Left lung (tissue), 10 donors: ENCODE results near the gene MIS18BP1. TPM values are rescaled to one million over a fixed set of nuclear protein-coding genes. Genes with fewer than 3 reads are reported as not detected.
"Not testable (repeated sequence)": the region's sequence is repeated elsewhere in the genome, so short reads cannot be mapped to it uniquely, and the experiment has no call there.

ENCODE experiments used
- ATAC-seq: fragments of 200-7000 bp; cut with Tn5 transposase; one replicate; pipeline ENCODE4 v1.9.1; 2020; ENCODE audit warnings: moderate library complexity
- DNase-seq, 4 donors: peaks; one replicate each; pipeline ENCODE4 v3.0.0-alpha.2; 2013 to 2020
- H3K27ac ChIP-seq, 2 donors: fragments of 200-600 bp; sonication (generic) in 1 of 2; one replicate each; pipeline versions ENCODE4 v1.5.0 to v1.8.0; 2020 to 2021
- H3K27me3 ChIP-seq, 2 donors: fragments of 200-600 bp; sonication (generic) in 1 of 2; one replicate each; pipeline versions ENCODE4 v1.5.0 to v1.8.0; 2020 to 2021
- H3K36me3 ChIP-seq, 2 donors: fragments of 200-600 bp; sonication (generic) in 1 of 2; one replicate each; pipeline versions ENCODE4 v1.5.0 to v1.8.0; 2020 to 2021
- H3K4me1 ChIP-seq, 2 donors: fragments of 200-600 bp; one replicate each; pipeline ENCODE4 v1.8.0; 2021
- H3K4me3 ChIP-seq, 2 donors: fragments of 200-600 bp; sonication (generic) in 1 of 2; one replicate each; pipeline versions ENCODE4 v1.5.0 to v1.8.0; 2020 to 2021; ENCODE audit warnings: mild to moderate bottlenecking in 1 of 2
- H3K9me3 ChIP-seq, 2 donors: fragments of 200-600 bp; sonication (generic) in 1 of 2; one replicate each; pipeline versions ENCODE4 v1.5.0 to v1.8.0; 2020 to 2021
- CTCF ChIP-seq, 2 donors: fragments of 200-600 bp; sonication (generic) in 1 of 2; IDR thresholded peaks; one replicate each; pipeline versions ENCODE4 v1.5.0 to v1.8.0; 2021; ENCODE audit warnings: antibody characterized with exemption in 2 of 2
- intact Hi-C, 2 donors: fragments of 100-400 bp; cut with DNase I; formaldehyde crosslinking; loops; one replicate each; pipeline versions ENCODE4 v1.11.2 to v1.14.2; 2022
- polyA plus RNA-seq, 6 donors: library from polyadenylated mRNA; unstranded; fragments of 120-200 nt; gene quantifications; one replicate each; pipeline ENCODE4 v1.2.1, GENCODE V29; 2013; ENCODE audit not compliant: insufficient read length in 6 of 6
- total RNA-seq, 2 donors: library from RNA; stranded (reverse); fragmentation: NEBNext Ultra II Directional; extraction: Animal tissue kit (Norgen Biotek cat#: 25700); gene quantifications; one replicate each; pipeline ENCODE4 v1.2.1, GENCODE V29; 2021
- donor health status: DM: no; HTN: yes; CAD: no.
- donor health status: DM: no; HTN: no; CAD: no.

MIS18BP1 gene
- total and polyA plus RNA-seq, 8 donors: 22.2 to 74.6 (median 51.5) TPM

GRCh38 chr14:45227566-45227965 is 25.4 kb downstream of the MIS18BP1 start:
- Histone ChIP-seq H3K27me3 (no peaks in the 10 kb centered on the region), H3K9me3 (no peaks in the 10 kb centered on the region), H3K27ac (no peak overlapping the region), H3K4me1 (no peaks in the 10 kb centered on the region), H3K4me3 (no peak overlapping the region), H3K36me3 (peaks cover 0 to 90% of the 10 kb centered on the region in 2 donors)
- DNase-seq (no peak), ATAC-seq (no peak)
- intact Hi-C loops: no loop called here
- TF ChIP-seq CTCF (IDR thresholded peaks at IDR 0.05): no peak

GRCh38 chr14:45222485-45223262 is 30.3 kb downstream of the MIS18BP1 start:
- Histone ChIP-seq H3K27ac (no peak overlapping the region), H3K9me3 (no peaks in the 10 kb centered on the region), H3K4me1 (no peaks in the 10 kb centered on the region), H3K27me3 (no peaks in the 10 kb centered on the region), H3K36me3 (peaks cover 0 to 68% of the 10 kb centered on the region in 2 donors), H3K4me3 (no peak overlapping the region)
- DNase-seq: no peak
- no peak for TF ChIP-seq CTCF (IDR thresholded peaks at IDR 0.05)
- intact Hi-C loops: no loop called here
- peak; percentile 27 for ATAC-seq

GRCh38 chr14:45214341-45214740 is 38.7 kb downstream of the MIS18BP1 start:
- H3K9me3 ChIP-seq, H3K4me3 ChIP-seq, H3K4me1 ChIP-seq, DNase-seq, ATAC-seq, H3K27ac ChIP-seq, intact Hi-C loops, H3K27me3 ChIP-seq: not testable (repeated sequence)
- H3K36me3 ChIP-seq: peaks cover 0 to 88% of the 10 kb centered on the region in 2 donors

GRCh38 chr14:45213716-45214115 is 39.3 kb downstream of the MIS18BP1 start:
- H3K27ac ChIP-seq, DNase-seq, ATAC-seq, H3K27me3 ChIP-seq, H3K4me3 ChIP-seq, intact Hi-C loops, H3K4me1 ChIP-seq, H3K9me3 ChIP-seq: not testable (repeated sequence)
- H3K36me3 ChIP-seq: peaks cover 0 to 94% of the 10 kb centered on the region in 2 donors

- no peak for DNase-seq
- no peak for TF ChIP-seq CTCF (IDR thresholded peaks at IDR 0.05)
- intact Hi-C loops: no loop called here
These were observed 40.8 kb downstream of the MIS18BP1 start for GRCh38 chr14:45212231-45212630.

GRCh38 chr14:45211295-45211694 is 41.7 kb downstream of the MIS18BP1 start:
- H3K36me3 ChIP-seq: peaks cover 0 to 94% of the 10 kb centered on the region in 2 donors
- H3K4me3 ChIP-seq: no peak overlapping the region
- no peaks in the 10 kb centered on the region for H3K9me3 ChIP-seq
- TF ChIP-seq CTCF (IDR thresholded peaks at IDR 0.05): no peak
- ATAC-seq (no peak), DNase-seq (no peak)
- no peak overlapping the region for H3K27ac ChIP-seq
- intact Hi-C loops: no loop called here
- H3K27me3 ChIP-seq: no peaks in the 10 kb centered on the region
- H3K4me1 ChIP-seq: no peaks in the 10 kb centered on the region

More at GRCh38 chr14:45212231-45212630, 40.8 kb downstream of the MIS18BP1 start:
- peaks cover 0 to 94% of the 10 kb centered on the region in 2 donors for H3K36me3 ChIP-seq
- no peaks in the 10 kb centered on the region for H3K27me3 ChIP-seq
- no peaks in the 10 kb centered on the region for H3K4me1 ChIP-seq
- H3K9me3 ChIP-seq: no peaks in the 10 kb centered on the region
- no peak overlapping the region for H3K27ac ChIP-seq
- ATAC-seq: no peak
- no peak overlapping the region for H3K4me3 ChIP-seq
